GM21825 (cell line): Measurements from ENCODE around the gene DTYMK.

Experiments
- ATAC-seq: cut with Tn5 transposase; IDR thresholded peaks from one replicate; pipeline ENCODE4 v1.9.1; 2021; ENCODE audit warnings: mild to moderate bottlenecking, moderate library complexity; ENCODE audit not compliant: unreplicated experiment

Gene DTYMK

DNA sequence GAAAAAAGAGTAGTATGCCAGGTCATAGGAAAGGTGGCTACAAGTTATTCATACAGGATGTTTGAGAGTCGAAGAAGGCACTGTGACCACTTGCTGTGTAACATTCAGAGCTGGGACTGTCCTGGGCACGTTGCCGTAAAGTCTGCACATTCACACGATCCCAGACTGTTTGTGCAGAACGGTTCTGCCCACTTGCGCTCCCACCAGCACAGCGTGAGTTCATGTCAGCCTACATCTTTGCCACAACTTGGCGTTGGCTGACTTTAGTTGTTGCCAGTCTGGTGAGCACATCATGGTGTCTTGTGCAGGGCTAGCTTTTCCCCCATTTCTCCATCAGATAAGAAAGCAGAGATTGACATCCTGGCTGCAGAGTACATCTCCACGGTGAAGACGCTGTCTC lies 22.3 kb upstream of the DTYMK start:
- ATAC-seq, result no peak

GRCh38 chr2:241706537-241706936 lies 19.9 kb upstream of the DTYMK start:
- no peak for ATAC-seq

DNA sequence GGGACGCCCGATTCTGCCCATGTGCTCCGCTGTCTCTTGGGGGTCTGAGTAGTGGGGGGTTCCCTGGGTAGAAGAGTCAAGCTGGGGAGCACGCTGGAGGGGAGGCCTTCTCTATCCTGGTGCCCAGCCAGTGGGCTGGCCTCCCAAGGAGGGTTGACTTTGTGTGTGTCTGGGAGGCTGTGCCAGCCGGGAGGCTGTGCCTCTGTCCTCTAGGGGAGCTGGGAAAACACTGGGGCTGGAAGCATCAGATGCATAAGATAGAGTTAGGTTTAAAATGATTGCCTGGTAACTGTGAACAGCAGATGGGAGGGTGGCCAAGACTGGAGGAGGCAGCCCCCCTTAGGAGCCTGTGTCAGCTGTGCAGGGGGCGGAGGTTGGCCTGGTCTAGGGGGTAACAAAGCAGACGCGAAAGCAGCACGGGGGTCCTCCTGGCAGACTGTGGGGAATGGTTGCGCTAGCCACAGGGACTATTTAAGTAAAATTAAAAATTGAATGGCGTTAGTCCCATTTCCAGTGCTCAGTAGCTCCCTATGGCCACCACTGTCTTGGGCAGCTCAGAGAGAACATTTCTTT lies 16.5 kb upstream of the DTYMK start:
- ATAC-seq, result no peak

DNA sequence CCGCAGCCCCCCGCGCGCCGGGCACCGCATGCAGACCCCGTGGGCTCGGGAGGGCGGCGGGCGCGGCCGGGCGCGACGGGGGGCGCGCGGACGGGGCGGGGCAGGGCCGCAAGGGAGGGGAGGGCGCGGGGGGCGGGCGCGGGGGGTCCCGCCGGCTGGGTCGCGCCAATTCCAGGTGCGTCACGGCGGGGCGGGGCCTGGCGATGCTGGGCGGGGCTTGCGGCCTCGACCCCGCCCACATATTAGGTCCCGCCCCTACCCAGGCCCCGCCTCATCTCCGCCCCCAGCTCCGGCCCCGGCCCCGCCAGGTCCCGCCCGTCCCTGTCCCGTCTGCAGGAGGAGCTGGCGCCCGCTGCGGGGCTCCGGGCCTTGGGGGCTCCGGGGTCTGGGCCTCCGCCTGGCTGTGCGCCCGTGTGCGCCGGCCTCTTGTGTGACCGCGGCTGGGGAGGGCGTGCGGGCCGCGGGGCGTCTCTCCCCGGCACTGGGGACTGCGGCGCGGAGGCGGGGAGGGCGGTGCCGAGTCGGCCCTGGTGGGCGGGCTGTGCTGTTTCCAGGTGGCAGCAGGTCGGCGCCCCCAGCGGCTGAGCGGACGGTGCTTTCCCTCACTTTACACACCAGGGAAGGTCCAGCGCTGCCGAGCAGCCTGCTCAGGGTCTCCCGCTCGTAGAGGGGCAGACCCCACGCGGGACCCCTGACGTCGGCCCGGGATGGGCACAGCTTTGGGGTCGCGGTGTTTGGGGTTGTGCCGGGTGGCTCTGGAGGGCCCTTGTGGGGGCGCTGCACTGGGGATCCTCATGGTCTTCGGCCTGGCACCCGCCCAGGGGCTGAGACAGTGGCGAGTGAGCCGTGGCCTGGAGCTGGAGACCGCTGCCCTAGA lies 15.8 kb upstream of the DTYMK start:
- peak; percentile 61 for ATAC-seq

- ATAC-seq, result peak; percentile 59
Observed at GRCh38 chr2:241701399-241702154, 15.0 kb upstream of the DTYMK start, which contains the start of gene ING5. ING5 (plus strand) TSS chr2:241702039; CDS start chr2:241702066, 27 bp downstream.

DNA sequence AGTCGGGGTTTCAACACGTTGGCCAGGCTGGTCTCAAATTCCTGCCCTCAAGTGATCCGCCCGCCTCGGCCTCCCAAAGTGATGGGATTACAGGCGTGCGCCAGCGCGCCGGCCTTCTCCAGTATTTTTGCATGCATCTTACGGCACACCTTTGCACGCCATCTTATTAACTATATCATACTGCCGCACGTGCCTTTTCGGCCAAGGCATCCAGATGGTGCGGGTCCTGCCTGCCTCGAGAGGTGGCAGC lies 14.5 kb upstream of the DTYMK start:
- ATAC-seq, result no peak

GRCh38 chr2:241695651-241696050 lies 9.0 kb upstream of the DTYMK start:
- ATAC-seq, result no peak

DNA sequence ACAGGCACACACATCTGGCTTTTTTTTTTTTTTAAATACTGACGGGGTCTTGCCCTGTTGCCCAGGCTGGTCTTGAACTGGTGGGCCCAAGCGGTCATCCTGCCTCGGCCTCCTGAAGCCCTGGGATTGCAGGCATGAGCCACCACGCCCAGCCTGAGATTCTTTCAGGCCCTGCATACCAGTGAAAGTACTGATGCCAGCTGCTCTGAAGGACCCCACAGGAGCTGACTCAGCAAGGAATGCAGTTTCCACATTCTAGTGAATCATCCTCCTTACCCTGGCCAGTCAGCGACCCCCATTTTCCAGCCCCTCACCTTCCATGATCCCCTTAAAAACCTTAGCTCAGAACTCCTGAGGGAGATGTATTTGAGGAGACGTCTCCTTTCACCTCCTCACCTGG lies 5.8 kb upstream of the DTYMK start:
- ATAC-seq, result no peak

- no peak for ATAC-seq
Observed at GRCh38 chr2:241690202-241690717, 3.6 kb upstream of the DTYMK start.

- ATAC-seq, result no peak
Observed at GRCh38 chr2:241689306-241689705, 2.7 kb upstream of the DTYMK start.

DNA sequence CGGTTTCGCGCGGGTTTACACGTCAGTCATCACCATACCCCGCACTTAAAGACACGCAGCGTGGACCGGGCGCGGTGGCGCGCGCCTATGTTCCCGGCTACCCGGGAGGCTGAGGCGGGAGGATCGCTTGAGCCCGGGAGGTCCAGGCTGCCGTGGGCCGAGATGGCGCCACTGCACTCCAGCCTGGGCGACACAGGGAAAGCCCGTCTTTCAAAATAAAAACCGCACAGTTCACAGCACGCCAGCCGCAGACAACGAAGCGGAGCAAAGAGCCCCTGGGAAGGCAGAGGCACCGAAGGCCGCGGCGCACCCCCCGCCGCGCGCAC lies 328 bp downstream of the DTYMK start:
- peak; percentile 20 for ATAC-seq

- no peak for ATAC-seq
Observed at GRCh38 chr2:241680827-241681599, 5.6 kb downstream of the DTYMK start.

DNA sequence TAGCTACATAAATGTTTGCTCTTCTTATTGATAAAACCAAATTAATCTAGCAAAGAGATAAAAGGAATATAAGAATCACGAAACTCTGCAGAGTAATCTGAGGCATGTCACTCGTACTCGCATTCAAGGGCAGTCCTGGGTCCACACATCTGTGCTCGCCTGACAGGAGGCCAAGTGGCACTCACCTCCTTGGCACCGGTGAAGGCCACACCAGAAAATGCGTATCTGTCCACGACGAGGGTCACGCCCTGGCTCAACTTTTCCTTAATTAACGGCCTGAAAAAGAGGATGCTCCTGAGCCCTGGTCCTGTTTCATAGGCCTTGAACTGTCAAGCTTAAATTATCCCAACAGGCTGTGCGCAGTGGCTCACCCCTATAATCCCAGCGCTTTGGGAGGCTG lies 6.6 kb downstream of the DTYMK start:
- ATAC-seq, result no peak

DNA sequence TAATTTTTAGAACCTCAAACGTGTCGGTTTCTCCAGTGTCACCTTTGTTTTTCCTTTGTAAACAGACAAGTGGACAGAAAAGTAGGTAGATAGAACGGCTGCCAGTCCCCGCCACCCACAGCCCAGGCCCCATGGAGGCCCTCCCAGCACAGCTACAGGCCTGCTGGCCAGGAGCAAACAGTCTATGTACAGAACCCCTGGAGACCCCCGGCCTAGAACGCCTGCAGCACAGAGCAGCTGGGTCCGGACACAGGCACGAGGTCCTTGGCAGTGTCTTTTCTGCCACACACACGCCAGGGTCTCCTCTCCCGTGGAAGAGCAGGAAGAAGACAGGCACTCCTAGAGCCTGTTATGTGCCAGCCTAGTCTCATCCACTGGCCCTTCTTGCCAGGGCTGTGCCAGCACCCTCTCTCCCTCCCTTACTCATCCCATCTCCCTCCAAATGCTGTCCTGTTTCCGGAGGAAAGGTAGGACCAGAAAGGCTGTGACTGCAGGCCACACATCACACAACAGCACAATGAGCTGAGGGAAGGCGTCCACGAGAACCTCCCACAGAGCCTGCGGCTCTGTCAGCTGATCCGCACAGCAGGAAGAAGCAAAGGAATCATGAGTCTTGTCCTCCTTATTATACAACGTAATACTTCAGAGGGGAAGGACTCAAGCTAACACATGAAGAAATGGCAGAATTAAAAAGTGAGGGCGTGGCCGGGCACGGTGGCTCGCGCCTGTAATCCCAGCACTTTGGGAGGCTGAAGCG lies 7.7 kb downstream of the DTYMK start:
- no peak for ATAC-seq

DNA sequence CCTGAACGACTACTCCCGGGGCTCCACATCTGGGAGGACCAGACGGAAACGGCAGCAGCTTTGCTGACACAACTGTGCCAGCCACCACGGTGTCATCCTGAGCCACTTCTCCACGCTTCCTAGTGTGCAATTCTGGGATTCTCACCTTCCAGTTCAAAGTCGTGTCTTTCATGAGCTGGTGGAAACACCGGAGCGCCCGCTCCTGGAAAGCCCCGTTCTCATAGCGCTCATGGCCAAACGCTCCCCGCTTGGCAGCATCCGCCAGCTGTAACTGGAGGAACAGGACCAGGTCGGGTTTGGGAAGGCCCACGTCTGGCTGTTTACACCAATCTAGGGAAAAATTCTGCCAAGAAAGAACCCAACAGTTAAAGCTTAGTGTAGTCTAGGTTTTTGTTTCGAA lies 8.3 kb downstream of the DTYMK start:
- ATAC-seq, result no peak

GRCh38 chr2:241677392-241677791 lies 9.2 kb downstream of the DTYMK start:
- no peak for ATAC-seq

DNA sequence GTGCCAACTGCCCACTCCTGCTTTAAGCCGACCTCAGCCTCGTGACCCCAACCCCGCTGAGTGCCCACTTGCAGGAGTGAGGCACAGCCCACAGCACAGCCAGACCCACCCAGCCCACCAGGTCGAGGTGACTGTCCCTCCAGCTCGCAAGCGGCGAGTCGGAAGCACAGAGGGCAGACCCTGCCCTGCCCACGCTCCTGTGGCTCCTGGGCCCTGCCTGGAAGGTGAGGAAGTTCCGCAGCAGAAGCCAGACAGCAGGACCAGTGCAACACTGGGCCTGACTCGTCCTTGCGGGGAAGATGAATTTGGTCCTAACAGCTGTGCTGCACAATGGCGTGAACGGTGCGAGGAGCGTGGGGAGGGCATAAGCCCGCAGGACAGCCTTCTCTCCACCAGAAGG lies 9.9 kb downstream of the DTYMK start:
- no peak for ATAC-seq

GRCh38 chr2:241675885-241676284 lies 10.7 kb downstream of the DTYMK start:
- no peak for ATAC-seq

GRCh38 chr2:241673797-241674725 lies 12.6 kb downstream of the DTYMK start:
- ATAC-seq, result no peak
